IMR-90 (cell line): ENCODE results near the gene OAF. TPM values are rescaled to one million over a fixed set of nuclear protein-coding genes. Genes with fewer than 3 reads are reported as not detected.

Experiments
- ATAC-seq: fragments of 200-7000 bp; cut with Tn5 transposase; 2 replicates; pipeline ENCODE4 v1.9.1; 2020; ENCODE audit warnings: low read depth, mild to moderate bottlenecking, moderate library complexity
- BruUV-seq: library from RNA; stranded (reverse); fragments of 400-500 nt; replicated peaks from 2 replicates; lab custom pipeline; 2021; lab: Mats Ljungman, UMichigan
- CTCF ChIA-PET: fragments of 300-600 bp; formaldehyde crosslinking; extraction: SDS; loops from one replicate; lab custom pipeline; 2021; ENCODE audit warnings: antibody characterized with exemption; lab: Yijun Ruan, JAX
- POLR2A ChIA-PET: fragments of 300-600 bp; sonication (Branson Sonifier 250); formaldehyde crosslinking; loops from one replicate; lab custom pipeline; 2022; ENCODE audit warnings: antibody characterized with exemption; ENCODE audit not compliant: unreplicated experiment; lab: Charles Lee
- DNase-seq: peaks from one replicate; pipeline ENCODE4 v3.0.0; 2013
- H2AFZ ChIP-seq: replicated peaks from 2 replicates; pipeline ENCODE3; 2013; ENCODE audit warnings: low read length, mild to moderate bottlenecking; ENCODE audit not compliant: poor library complexity
- H2AK5ac ChIP-seq: 2 replicates; pipeline ENCODE4 v1.6.1; 2013; ENCODE audit warnings: low read depth, low read length, inconsistent platforms
- H2AK9ac ChIP-seq: replicated peaks from 2 replicates; pipeline ENCODE3; 2013; ENCODE audit warnings: mild to moderate bottlenecking, low read depth, low read length, moderate library complexity; ENCODE audit not compliant: poor library complexity
- H2BK120ac ChIP-seq: 2 replicates; pipeline ENCODE4 v1.6.1; 2013; ENCODE audit warnings: low read depth, low read length, inconsistent platforms
- H2BK15ac ChIP-seq: 3 replicates; pipeline ENCODE4 v1.6.1; 2013; ENCODE audit warnings: low read depth, low read length, inconsistent platforms
- H2BK20ac ChIP-seq: 2 replicates; pipeline ENCODE4 v1.6.1; 2013; ENCODE audit warnings: low read depth, mild to moderate bottlenecking, inconsistent platforms, low read length, moderate library complexity
- H2BK5ac ChIP-seq: 2 replicates; pipeline ENCODE4 v1.6.1; 2013; ENCODE audit warnings: mild to moderate bottlenecking, low read depth, low read length, inconsistent platforms; ENCODE audit not compliant: poor library complexity, severe bottlenecking
- H3K14ac ChIP-seq: replicated peaks from 2 replicates; pipeline ENCODE4 v1.6.1; 2013; ENCODE audit warnings: low read depth, low read length, inconsistent platforms
- H3K18ac ChIP-seq: 2 replicates; pipeline ENCODE4 v1.6.1; 2013; ENCODE audit warnings: low read depth, low read length, control low read depth
- H3K23ac ChIP-seq: 2 replicates; pipeline ENCODE4 v1.6.1; 2013; ENCODE audit warnings: low read depth, low read length, inconsistent platforms
- H3K27ac ChIP-seq: 2 replicates; pipeline ENCODE4 v1.5.1; 2013; ENCODE audit warnings: mild to moderate bottlenecking, control low read depth, low read length; ENCODE audit not compliant: insufficient read depth
- H3K27me3 ChIP-seq: 2 replicates; pipeline ENCODE4 v1.6.1; 2013; ENCODE audit warnings: low read length; ENCODE audit not compliant: control insufficient read depth, insufficient read depth
- H3K36me3 ChIP-seq: 2 replicates; pipeline ENCODE4 v1.6.1; 2013; ENCODE audit warnings: low read length, mixed read lengths; ENCODE audit not compliant: control insufficient read depth, insufficient read depth
- H3K4ac ChIP-seq: 2 replicates; pipeline ENCODE4 v1.6.1; 2013; ENCODE audit warnings: low read depth, low read length, inconsistent platforms
- H3K4me1 ChIP-seq: 2 replicates; pipeline ENCODE4 v1.6.1; 2013; ENCODE audit warnings: low read length, mixed read lengths; ENCODE audit not compliant: control insufficient read depth, insufficient read depth
- H3K4me2 ChIP-seq: 2 replicates; pipeline ENCODE4 v1.6.1; 2013; ENCODE audit warnings: low read depth, mild to moderate bottlenecking, control low read depth, low read length, moderate library complexity
- H3K4me3 ChIP-seq: 2 replicates; pipeline ENCODE4 v1.5.1; 2013; ENCODE audit warnings: low read depth, mild to moderate bottlenecking, control low read depth, low read length, moderate library complexity; ENCODE audit not compliant: insufficient read depth
- H3K56ac ChIP-seq: 2 replicates; pipeline ENCODE4 v1.6.1; 2013; ENCODE audit warnings: low read length, inconsistent platforms; ENCODE audit not compliant: insufficient read depth; ENCODE audit errors: extremely low read depth
- H3K79me1 ChIP-seq, 2 experiments: 2 replicates each; pipeline ENCODE4 v1.6.1; 2013; ENCODE audit warnings: low read length in 2 of 2, inconsistent platforms in 1 of 2, low read depth in 1 of 2
- H3K9ac ChIP-seq: 2 replicates; pipeline ENCODE4 v1.6.1; 2013; ENCODE audit warnings: low read depth, low read length, control low read depth
- H3K9me1 ChIP-seq: 2 replicates; pipeline ENCODE4 v1.6.1; 2013; ENCODE audit warnings: low read length, inconsistent platforms; ENCODE audit not compliant: insufficient read depth
- H3K9me3 ChIP-seq: 2 replicates; pipeline ENCODE4 v1.6.1; 2013; ENCODE audit warnings: low read length; ENCODE audit not compliant: control insufficient read depth, insufficient read depth
- H4K20me1 ChIP-seq: 2 replicates; pipeline ENCODE4 v1.6.1; 2013; ENCODE audit warnings: low read length, inconsistent platforms; ENCODE audit not compliant: insufficient read depth
- H4K5ac ChIP-seq: 2 replicates; pipeline ENCODE4 v1.6.1; 2013; ENCODE audit warnings: mild to moderate bottlenecking, low read depth, low read length, control low read depth
- H4K8ac ChIP-seq, 2 experiments: 2 replicates each; pipeline ENCODE4 v1.6.1; 2013; ENCODE audit warnings: low read depth in 2 of 2, low read length in 2 of 2, control low read depth in 1 of 2, inconsistent platforms in 1 of 2
- H4K91ac ChIP-seq: 2 replicates; pipeline ENCODE4 v1.6.1; 2013; ENCODE audit warnings: low read depth, low read length, inconsistent platforms; ENCODE audit not compliant: insufficient read depth
- BHLHE40 ChIP-seq: fragments of 150-350 bp; IDR thresholded peaks from 2 replicates; pipeline ENCODE4 v1.6.1; 2016; ENCODE audit warnings: mild to moderate bottlenecking, low read depth, low read length
- CEBPB ChIP-seq: IDR thresholded peaks from 2 replicates; pipeline ENCODE4 v1.6.1; 2012; ENCODE audit warnings: low read depth, low read length, improper control_type of control experiment
- CHD1 ChIP-seq: IDR thresholded peaks from 2 replicates; pipeline ENCODE4 v1.6.1; 2012; ENCODE audit warnings: low read depth, low read length, improper control_type of control experiment
- CTCF ChIP-seq: conservative IDR thresholded peaks from 2 replicates; pipeline ENCODE4 v1.5.1; 2012; ENCODE audit warnings: mild to moderate bottlenecking, low read depth, low read length, improper control_type of control experiment
- FOS ChIP-seq: fragments of 150-350 bp; IDR thresholded peaks from 2 replicates; pipeline ENCODE4 v1.6.1; 2016; ENCODE audit warnings: low read depth, low read length
- MAFK ChIP-seq: IDR thresholded peaks from 2 replicates; pipeline ENCODE4 v1.6.1; 2012; ENCODE audit warnings: low read depth, low read length, improper control_type of control experiment
- MAZ ChIP-seq: IDR thresholded peaks from 2 replicates; pipeline ENCODE4 v1.6.1; 2012; ENCODE audit warnings: low read depth, mild to moderate bottlenecking, low read length, improper control_type of control experiment, moderate library complexity, borderline replicate concordance
- MXI1 ChIP-seq: IDR thresholded peaks from 2 replicates; pipeline ENCODE4 v1.6.1; 2012; ENCODE audit warnings: low read depth, mild to moderate bottlenecking, low read length, moderate library complexity, borderline replicate concordance
- NFE2L2 ChIP-seq: fragments of 150-350 bp; IDR thresholded peaks from 2 replicates; pipeline ENCODE4 v1.6.1; 2016; ENCODE audit warnings: low read depth, mild to moderate bottlenecking, low read length
- POLR2A ChIP-seq: IDR thresholded peaks from 2 replicates; pipeline ENCODE4 v1.6.1; 2012; ENCODE audit warnings: mild to moderate bottlenecking, low read depth, low read length
- RAD21 ChIP-seq: IDR thresholded peaks from 2 replicates; pipeline ENCODE4 v1.6.1; 2012; ENCODE audit warnings: low read length, improper control_type of control experiment
- RCOR1 ChIP-seq: IDR thresholded peaks from 2 replicates; pipeline ENCODE4 v1.6.1; 2012; ENCODE audit warnings: mild to moderate bottlenecking, low read length, improper control_type of control experiment; ENCODE audit not compliant: insufficient replicate concordance
- RFX5 ChIP-seq: IDR thresholded peaks from 2 replicates; pipeline ENCODE4 v1.8.0; 2012; ENCODE audit warnings: low read depth, mild to moderate bottlenecking, low read length, moderate library complexity
- SMC3 ChIP-seq: fragments of 150-350 bp; IDR thresholded peaks from 2 replicates; pipeline ENCODE4 v1.6.1; 2016; ENCODE audit warnings: low read depth, mild to moderate bottlenecking, antibody characterized with exemption, low read length, moderate library complexity
- WGBS, 2 experiments: methylation state at CpG; one replicate each; pipeline versions ENCODE4 v1.1.5 to v1.1.7; 2013; ENCODE audit warnings: missing lambda C conversion rate in 2 of 2; ENCODE audit not compliant: insufficient read length in 1 of 2; ENCODE audit errors: extremely low coverage in 2 of 2; 5-methylcytosine and 5-hydroxymethylcytosine counted together
- dilution Hi-C: fragments of 300-500 bp; cut with HindIII; formaldehyde crosslinking; loops from one replicate; pipeline ENCODE4 v1.14.3; 2018; ENCODE audit warnings: low sequenced_read_pairs; ENCODE audit not compliant: unreplicated experiment
- in situ Hi-C: fragments of 300-500 bp; cut with MboI; formaldehyde crosslinking; loops from 3 replicates; pipeline ENCODE4 v1.14.3; 2019; ENCODE audit warnings: low sequenced_read_pairs, inconsistent platforms, mixed read lengths
- intact Hi-C: fragments of 100-400 bp; cut with micrococcal nuclease; formaldehyde crosslinking; loops from 2 replicates; pipeline ENCODE4 v1.10.0; 2022
- polyA plus RNA-seq, 3 experiments: library from polyadenylated mRNA; depleted of rRNA; stranded (reverse); fragments of >200 nt; gene quantifications; 2 replicates each; pipeline ENCODE4 v1.2.3, GENCODE V29; 2012; ENCODE audit warnings: low replicate concordance in 1 of 3
- total RNA-seq: library from RNA; depleted of rRNA; stranded (reverse); fragments of >200 nt; gene quantifications from 2 replicates; pipeline ENCODE4 v1.2.3, GENCODE V29; 2012
- TF ChIP-seq, protein P1 (sequence below): fragments of 150-350 bp; IDR thresholded peaks from 2 replicates; pipeline ENCODE4 v1.6.1; 2016; ENCODE audit warnings: low read depth, mild to moderate bottlenecking, low read length, moderate library complexity, borderline replicate concordance
- TF ChIP-seq, protein P2 (sequence below): fragments of 150-350 bp; IDR thresholded peaks from 2 replicates; pipeline ENCODE4 v1.6.1; 2017; ENCODE audit warnings: mild to moderate bottlenecking, antibody characterized with exemption, low read length, low read depth

Gene OAF
- total and polyA plus RNA-seq, 2 of the 4 experiments (the other 2 are of a cell fraction), result 9.9 to 42.0 TPM

GRCh38 chr11:120257346-120257745 is 46.5 kb downstream of the OAF start:
- H2BK20ac ChIP-seq, result no peak overlapping the region
- no peak overlapping the region for H3K18ac ChIP-seq
- no peak overlapping the region for H3K4me3 ChIP-seq
- ChIA-PET CTCF (interaction anchor here (1.3 kb wide), 1 partner anchor 10 kb away, joined by 3 read pairs; no protein-coding TSS in a partner anchor), POLR2A (no interaction called here)
- no peak overlapping the region for H3K9ac ChIP-seq
- H4K5ac ChIP-seq, result no peak overlapping the region
- ATAC-seq (no peak), DNase-seq (no peak)
- no peak overlapping the region for H3K27ac ChIP-seq
- H4K91ac ChIP-seq, result no peak overlapping the region
- H3K56ac ChIP-seq, result no peak overlapping the region
- H2BK120ac ChIP-seq, result no peak overlapping the region
- no peak overlapping the region for H2BK15ac ChIP-seq
- H3K9me1 ChIP-seq, result no peaks in the 10 kb centered on the region
- in situ Hi-C loops, result no loop called here
- H4K8ac ChIP-seq, result no peak overlapping the region
- no peak overlapping the region for H3K23ac ChIP-seq
- intact Hi-C loops, result no loop called here
- no peaks in the 10 kb centered on the region for H3K79me1 ChIP-seq
- H2AFZ ChIP-seq, result no peak overlapping the region
- no peak overlapping the region for H2AK5ac ChIP-seq
- H3K4ac ChIP-seq, result no peak overlapping the region
- H3K4me2 ChIP-seq, result no peak overlapping the region
- TF ChIP-seq FOS, result no peak
- TF ChIP-seq CEBPB, result no peak
- TF ChIP-seq RFX5, result no peak
- no peak for TF ChIP-seq BHLHE40
- TF ChIP-seq RAD21, result no peak
- TF ChIP-seq, protein P1, sequence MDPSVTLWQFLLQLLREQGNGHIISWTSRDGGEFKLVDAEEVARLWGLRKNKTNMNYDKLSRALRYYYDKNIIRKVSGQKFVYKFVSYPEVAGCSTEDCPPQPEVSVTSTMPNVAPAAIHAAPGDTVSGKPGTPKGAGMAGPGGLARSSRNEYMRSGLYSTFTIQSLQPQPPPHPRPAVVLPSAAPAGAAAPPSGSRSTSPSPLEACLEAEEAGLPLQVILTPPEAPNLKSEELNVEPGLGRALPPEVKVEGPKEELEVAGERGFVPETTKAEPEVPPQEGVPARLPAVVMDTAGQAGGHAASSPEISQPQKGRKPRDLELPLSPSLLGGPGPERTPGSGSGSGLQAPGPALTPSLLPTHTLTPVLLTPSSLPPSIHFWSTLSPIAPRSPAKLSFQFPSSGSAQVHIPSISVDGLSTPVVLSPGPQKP, result no peak
- TF ChIP-seq CHD1, result no peak
- TF ChIP-seq MAZ, result no peak
- TF ChIP-seq CTCF, result no peak
- TF ChIP-seq, protein P2, sequence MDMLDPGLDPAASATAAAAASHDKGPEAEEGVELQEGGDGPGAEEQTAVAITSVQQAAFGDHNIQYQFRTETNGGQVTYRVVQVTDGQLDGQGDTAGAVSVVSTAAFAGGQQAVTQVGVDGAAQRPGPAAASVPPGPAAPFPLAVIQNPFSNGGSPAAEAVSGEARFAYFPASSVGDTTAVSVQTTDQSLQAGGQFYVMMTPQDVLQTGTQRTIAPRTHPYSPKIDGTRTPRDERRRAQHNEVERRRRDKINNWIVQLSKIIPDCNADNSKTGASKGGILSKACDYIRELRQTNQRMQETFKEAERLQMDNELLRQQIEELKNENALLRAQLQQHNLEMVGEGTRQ, result no peak
- TF ChIP-seq RCOR1, result no peak
- no peak for TF ChIP-seq MXI1
- no peak for TF ChIP-seq POLR2A
- TF ChIP-seq MAFK, result no peak
- no peak for TF ChIP-seq NFE2L2
- no peak for TF ChIP-seq SMC3
- no peak overlapping the region for H2AK9ac ChIP-seq
- no peaks in the 10 kb centered on the region for H4K20me1 ChIP-seq
- dilution Hi-C loops, result no loop called here
- H3K4me1 ChIP-seq, result no peaks in the 10 kb centered on the region
- H3K14ac ChIP-seq, result no peak overlapping the region
- H3K27me3 ChIP-seq, result peaks cover 73% of the 10 kb centered on the region
- H3K9me3 ChIP-seq, result no peaks in the 10 kb centered on the region
- no CpG with 5 or more reads among the region's 9 CpGs for WGBS, 2 experiments
- H2BK5ac ChIP-seq, result no peak overlapping the region
- no peaks in the 10 kb centered on the region for H3K36me3 ChIP-seq
- no TSS peak for BruUV-seq
